HUES48 (cell line): Measurements from ENCODE around the gene DUT.

Experiments used
- H3K27ac ChIP-seq: one replicate; pipeline ENCODE4 v1.7.0; 2013; ENCODE audit warnings: low read depth, low read length, inconsistent platforms
- H3K27me3 ChIP-seq: 2 replicates; pipeline ENCODE4 v1.6.1; 2013; ENCODE audit warnings: mild to moderate bottlenecking, low read length; ENCODE audit not compliant: control insufficient read depth, insufficient read depth
- H3K36me3 ChIP-seq: 2 replicates; pipeline ENCODE4 v1.6.1; 2013; ENCODE audit warnings: low read length; ENCODE audit not compliant: control insufficient read depth, insufficient read depth
- H3K4me1 ChIP-seq: 2 replicates; pipeline ENCODE4 v1.6.1; 2013; ENCODE audit warnings: mild to moderate bottlenecking, low read length; ENCODE audit not compliant: control insufficient read depth, insufficient read depth
- H3K4me3 ChIP-seq: 2 replicates; pipeline ENCODE4 v1.5.1; 2013; ENCODE audit warnings: mild to moderate bottlenecking, low read depth, low read length
- H3K9ac ChIP-seq: 2 replicates; pipeline ENCODE4 v1.6.1; 2013; ENCODE audit warnings: mild to moderate bottlenecking, low read depth, low read length, moderate library complexity
- H3K9me3 ChIP-seq: 2 replicates; pipeline ENCODE4 v1.6.1; 2013; ENCODE audit warnings: low read length; ENCODE audit not compliant: control insufficient read depth, insufficient read depth

DUT gene

GRCh38 chr15:48354694-48355303, 23.6 kb downstream of the DUT start:
- Histone ChIP-seq H3K27ac (no peak overlapping the region), H3K27me3 (no peaks in the 10 kb centered on the region), H3K9me3 (no peaks in the 10 kb centered on the region), H3K36me3 (no peaks in the 10 kb centered on the region), H3K4me1 (peaks cover 9% of the 10 kb centered on the region), H3K9ac (no peak overlapping the region), H3K4me3 (no peak overlapping the region)

- H3K4me3 ChIP-seq, result no peak overlapping the region
Measured at GRCh38 chr15:48355377-48355776, 24.1 kb downstream of the DUT start.

GRCh38 chr15:48358229-48359152, 27.3 kb downstream of the DUT start:
- Histone ChIP-seq H3K27me3 (no peaks in the 10 kb centered on the region), H3K36me3 (no peaks in the 10 kb centered on the region), H3K9me3 (no peaks in the 10 kb centered on the region), H3K9ac (no peak overlapping the region), H3K27ac (no peak overlapping the region), H3K4me3 (no peak overlapping the region), H3K4me1 (peaks cover 9% of the 10 kb centered on the region)

More at GRCh38 chr15:48355377-48355776, 24.1 kb downstream of the DUT start:
- Histone ChIP-seq H3K9me3 (no peaks in the 10 kb centered on the region), H3K4me1 (peaks cover 9% of the 10 kb centered on the region), H3K36me3 (no peaks in the 10 kb centered on the region), H3K27ac (no peak overlapping the region), H3K9ac (no peak overlapping the region), H3K27me3 (no peaks in the 10 kb centered on the region)

GRCh38 chr15:48360841-48361240, 29.6 kb downstream of the DUT start:
- Histone ChIP-seq H3K4me3 (no peak overlapping the region), H3K36me3 (no peaks in the 10 kb centered on the region), H3K9me3 (no peaks in the 10 kb centered on the region), H3K4me1 (peaks cover 9% of the 10 kb centered on the region), H3K27me3 (no peaks in the 10 kb centered on the region), H3K27ac (no peak overlapping the region), H3K9ac (no peak overlapping the region)

GRCh38 chr15:48361685-48362084, 30.5 kb downstream of the DUT start:
- Histone ChIP-seq H3K27ac (no peak overlapping the region), H3K4me3 (no peak overlapping the region), H3K9me3 (no peaks in the 10 kb centered on the region), H3K27me3 (no peaks in the 10 kb centered on the region), H3K9ac (no peak overlapping the region), H3K4me1 (peaks cover 9% of the 10 kb centered on the region), H3K36me3 (no peaks in the 10 kb centered on the region)

DNA sequence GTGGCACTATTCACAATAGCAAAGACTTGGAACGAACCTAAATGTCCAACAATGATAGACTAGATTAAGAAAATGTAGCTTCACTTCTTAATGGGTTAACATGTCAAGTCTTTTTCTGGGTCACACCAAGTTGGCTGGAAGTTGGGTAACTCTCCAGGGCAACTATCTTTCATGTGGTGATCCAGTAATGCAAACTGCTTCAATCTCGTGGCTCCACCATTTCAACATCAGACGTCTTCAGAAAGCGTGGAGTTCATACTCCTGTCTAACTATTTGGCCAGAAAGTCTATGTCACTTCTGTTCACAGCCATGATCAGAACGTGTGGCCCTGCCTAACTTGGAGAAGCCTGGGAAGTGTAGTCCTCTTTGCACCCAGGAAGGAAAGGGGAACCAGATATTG, 32.2 kb downstream of the DUT start:
- Histone ChIP-seq H3K4me3 (no peak overlapping the region), H3K27me3 (no peaks in the 10 kb centered on the region), H3K27ac (no peak overlapping the region), H3K36me3 (no peaks in the 10 kb centered on the region), H3K9me3 (no peaks in the 10 kb centered on the region), H3K4me1 (peaks cover 6% of the 10 kb centered on the region), H3K9ac (no peak overlapping the region)

DNA sequence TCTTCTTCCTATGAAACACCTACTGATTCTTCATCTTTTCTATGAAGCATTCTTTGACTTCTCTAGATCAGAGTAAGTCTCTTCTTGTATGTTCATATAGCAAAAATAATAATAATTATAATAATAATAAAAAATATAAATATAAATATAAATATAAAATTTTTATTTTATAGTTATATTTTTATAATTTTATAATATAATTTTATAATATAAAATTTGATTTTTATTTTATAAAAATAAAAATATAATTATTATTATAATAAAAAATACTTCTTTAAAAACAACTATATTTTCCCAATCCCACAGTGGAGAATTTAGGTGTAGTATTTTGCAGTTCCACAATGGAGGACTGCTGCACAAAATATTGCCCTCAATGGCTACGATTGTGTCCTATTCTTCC, 34.3 kb downstream of the DUT start:
- Histone ChIP-seq H3K4me1 (no peaks in the 10 kb centered on the region), H3K9ac (no peak overlapping the region), H3K27me3 (no peaks in the 10 kb centered on the region), H3K27ac (no peak overlapping the region), H3K4me3 (no peak overlapping the region), H3K36me3 (no peaks in the 10 kb centered on the region), H3K9me3 (no peaks in the 10 kb centered on the region)

DNA sequence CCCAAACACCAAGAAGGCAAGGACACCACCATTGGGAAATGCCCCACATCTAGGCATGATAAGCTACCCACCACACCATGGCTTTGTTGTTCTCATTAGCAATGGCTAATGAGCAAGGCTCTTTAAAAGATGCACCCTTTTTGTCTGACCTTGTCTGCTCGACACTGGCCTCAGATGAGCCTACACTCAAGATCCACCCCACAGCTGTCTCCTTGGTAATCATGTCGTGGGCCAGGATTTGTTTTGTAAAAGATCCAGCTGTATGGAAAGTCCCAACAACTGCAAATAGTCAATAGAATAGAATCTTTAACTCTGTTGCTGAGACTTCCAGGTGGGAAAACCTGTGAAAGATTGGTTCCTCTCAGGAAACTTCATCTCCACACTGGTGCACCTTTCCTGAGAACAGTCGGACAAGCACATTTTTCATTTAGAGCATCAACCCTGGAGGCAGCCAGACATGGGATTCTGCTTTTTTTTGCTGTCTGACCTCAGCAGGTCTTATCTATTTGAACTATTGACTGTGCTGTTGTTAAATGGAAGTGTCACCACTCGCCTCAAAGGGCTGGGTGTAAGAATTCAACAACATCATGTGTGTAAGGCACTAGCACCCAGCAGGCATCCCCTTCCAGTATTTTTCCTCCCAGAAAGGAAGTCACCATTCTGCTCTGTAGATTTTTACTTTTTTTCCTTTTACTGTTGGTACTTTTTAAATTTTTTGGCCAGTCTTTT, 35.5 kb downstream of the DUT start:
- Histone ChIP-seq H3K9ac (no peak overlapping the region), H3K36me3 (no peaks in the 10 kb centered on the region), H3K4me1 (no peaks in the 10 kb centered on the region), H3K27ac (no peak overlapping the region), H3K4me3 (no peak overlapping the region), H3K9me3 (no peaks in the 10 kb centered on the region), H3K27me3 (no peaks in the 10 kb centered on the region)

- no peaks in the 10 kb centered on the region for H3K27me3 ChIP-seq
- H3K4me3 ChIP-seq, result no peak overlapping the region
- no peaks in the 10 kb centered on the region for H3K9me3 ChIP-seq
- H3K9ac ChIP-seq, result no peak overlapping the region
- no peaks in the 10 kb centered on the region for H3K4me1 ChIP-seq
- no peak overlapping the region for H3K27ac ChIP-seq
- H3K36me3 ChIP-seq, result no peaks in the 10 kb centered on the region
Measured at GRCh38 chr15:48367483-48367882, 36.3 kb downstream of the DUT start.

GRCh38 chr15:48370460-48370859, 39.2 kb downstream of the DUT start:
- no peaks in the 10 kb centered on the region for H3K9me3 ChIP-seq
- no peak overlapping the region for H3K4me3 ChIP-seq
- no peaks in the 10 kb centered on the region for H3K27me3 ChIP-seq
- no peak overlapping the region for H3K27ac ChIP-seq
- H3K9ac ChIP-seq, result no peak overlapping the region
- no peaks in the 10 kb centered on the region for H3K4me1 ChIP-seq
- H3K36me3 ChIP-seq, result no peaks in the 10 kb centered on the region

DNA sequence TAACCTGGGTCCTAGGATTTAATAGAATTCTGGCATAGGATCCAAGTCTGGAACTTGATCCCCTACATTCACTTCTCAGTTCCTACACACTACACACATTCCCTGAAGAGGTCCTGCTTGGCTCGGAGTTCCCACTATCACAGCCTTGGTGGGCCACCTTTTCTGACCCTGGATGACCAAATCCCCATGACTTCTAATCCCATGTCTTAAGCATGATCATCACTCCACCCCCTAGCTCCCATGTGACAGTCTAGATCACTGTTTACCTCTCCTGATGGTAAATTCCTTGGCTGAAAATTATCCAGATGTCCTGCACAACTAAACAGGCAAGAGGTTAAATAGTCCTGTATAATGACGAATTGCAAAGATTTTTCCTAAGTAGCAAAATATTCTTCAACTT, 40.3 kb downstream of the DUT start:
- Histone ChIP-seq H3K27me3 (no peaks in the 10 kb centered on the region), H3K4me1 (no peaks in the 10 kb centered on the region), H3K36me3 (no peaks in the 10 kb centered on the region), H3K27ac (no peak overlapping the region), H3K9me3 (no peaks in the 10 kb centered on the region), H3K4me3 (no peak overlapping the region), H3K9ac (no peak overlapping the region)
